GM10847 (cell line): ENCODE data around the gene CHRNG.

ENCODE experiments used
- POLR2A ChIP-seq: IDR thresholded peaks from 2 replicates; pipeline ENCODE4 v1.6.1; 2011; ENCODE audit not compliant: insufficient read length; ENCODE audit errors: extremely low read depth

The CHRNG gene

GRCh38 chr2:232539298-232540231 is at the start of gene CHRNG:
CHRNG (plus strand) TSS chr2:232539692; CDS start chr2:232539748, 56 bp downstream.
- no peak for TF ChIP-seq POLR2A

GRCh38 chr2:232490221-232491138 is 49.0 kb upstream of the CHRNG start:
- TF ChIP-seq POLR2A, result no peak

- no peak for TF ChIP-seq POLR2A
These were observed 48.2 kb upstream of the CHRNG start for GRCh38 chr2:232491139-232491780.

- no peak for TF ChIP-seq POLR2A
These were observed 47.1 kb upstream of the CHRNG start for GRCh38 chr2:232492236-232492848.

- no peak for TF ChIP-seq POLR2A
These were observed 46.4 kb upstream of the CHRNG start for GRCh38 chr2:232492963-232493700.

GRCh38 chr2:232493701-232494474 is 45.6 kb upstream of the CHRNG start:
- no peak for TF ChIP-seq POLR2A

GRCh38 chr2:232494542-232494941 is 45.0 kb upstream of the CHRNG start:
- no peak for TF ChIP-seq POLR2A

- TF ChIP-seq POLR2A, result no peak
These were observed 44.2 kb upstream of the CHRNG start for GRCh38 chr2:232495292-232495691.

- TF ChIP-seq POLR2A, result no peak
These were observed 42.8 kb upstream of the CHRNG start for GRCh38 chr2:232496501-232497270.

GRCh38 chr2:232497348-232497747 is 42.1 kb upstream of the CHRNG start:
- TF ChIP-seq POLR2A, result no peak

GRCh38 chr2:232498452-232498851 is 41.0 kb upstream of the CHRNG start:
- no peak for TF ChIP-seq POLR2A

- no peak for TF ChIP-seq POLR2A
These were observed 38.1 kb upstream of the CHRNG start for GRCh38 chr2:232501331-232501771.

GRCh38 chr2:232501794-232502390 is 37.6 kb upstream of the CHRNG start:
- TF ChIP-seq POLR2A, result no peak

- no peak for TF ChIP-seq POLR2A
These were observed 37.0 kb upstream of the CHRNG start for GRCh38 chr2:232502511-232502910.
